AG09319 (cell line): ENCODE results near the gene OGFOD3.
"Not testable (repeated sequence)": the region's sequence is repeated elsewhere in the genome, so short reads cannot be mapped to it uniquely, and the experiment has no call there.

ENCODE experiments used
- DNase-seq: peaks from one replicate; pipeline ENCODE4 v3.0.0-alpha.2; 2010; ENCODE audit warnings: low read depth; ENCODE audit errors: extremely low read depth
- TF ChIP-seq, protein P1 (sequence below): IDR thresholded peaks from 2 replicates; pipeline ENCODE4 v1.5.1; 2011; ENCODE audit warnings: low read depth, mild to moderate bottlenecking, inconsistent platforms, low read length, moderate library complexity

OGFOD3 gene

GRCh38 chr17:82383411-82383810, 35.0 kb downstream of the OGFOD3 start:
- TF ChIP-seq, protein P1, sequence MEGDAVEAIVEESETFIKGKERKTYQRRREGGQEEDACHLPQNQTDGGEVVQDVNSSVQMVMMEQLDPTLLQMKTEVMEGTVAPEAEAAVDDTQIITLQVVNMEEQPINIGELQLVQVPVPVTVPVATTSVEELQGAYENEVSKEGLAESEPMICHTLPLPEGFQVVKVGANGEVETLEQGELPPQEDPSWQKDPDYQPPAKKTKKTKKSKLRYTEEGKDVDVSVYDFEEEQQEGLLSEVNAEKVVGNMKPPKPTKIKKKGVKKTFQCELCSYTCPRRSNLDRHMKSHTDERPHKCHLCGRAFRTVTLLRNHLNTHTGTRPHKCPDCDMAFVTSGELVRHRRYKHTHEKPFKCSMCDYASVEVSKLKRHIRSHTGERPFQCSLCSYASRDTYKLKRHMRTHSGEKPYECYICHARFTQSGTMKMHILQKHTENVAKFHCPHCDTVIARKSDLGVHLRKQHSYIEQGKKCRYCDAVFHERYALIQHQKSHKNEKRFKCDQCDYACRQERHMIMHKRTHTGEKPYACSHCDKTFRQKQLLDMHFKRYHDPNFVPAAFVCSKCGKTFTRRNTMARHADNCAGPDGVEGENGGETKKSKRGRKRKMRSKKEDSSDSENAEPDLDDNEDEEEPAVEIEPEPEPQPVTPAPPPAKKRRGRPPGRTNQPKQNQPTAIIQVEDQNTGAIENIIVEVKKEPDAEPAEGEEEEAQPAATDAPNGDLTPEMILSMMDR = no peak

GRCh38 chr17:82382933-82383255, 35.5 kb downstream of the OGFOD3 start:
- TF ChIP-seq, protein P1 = no peak
- DNase-seq = no peak

More at GRCh38 chr17:82383411-82383810, 35.0 kb downstream of the OGFOD3 start:
- DNase-seq = no peak

DNA sequence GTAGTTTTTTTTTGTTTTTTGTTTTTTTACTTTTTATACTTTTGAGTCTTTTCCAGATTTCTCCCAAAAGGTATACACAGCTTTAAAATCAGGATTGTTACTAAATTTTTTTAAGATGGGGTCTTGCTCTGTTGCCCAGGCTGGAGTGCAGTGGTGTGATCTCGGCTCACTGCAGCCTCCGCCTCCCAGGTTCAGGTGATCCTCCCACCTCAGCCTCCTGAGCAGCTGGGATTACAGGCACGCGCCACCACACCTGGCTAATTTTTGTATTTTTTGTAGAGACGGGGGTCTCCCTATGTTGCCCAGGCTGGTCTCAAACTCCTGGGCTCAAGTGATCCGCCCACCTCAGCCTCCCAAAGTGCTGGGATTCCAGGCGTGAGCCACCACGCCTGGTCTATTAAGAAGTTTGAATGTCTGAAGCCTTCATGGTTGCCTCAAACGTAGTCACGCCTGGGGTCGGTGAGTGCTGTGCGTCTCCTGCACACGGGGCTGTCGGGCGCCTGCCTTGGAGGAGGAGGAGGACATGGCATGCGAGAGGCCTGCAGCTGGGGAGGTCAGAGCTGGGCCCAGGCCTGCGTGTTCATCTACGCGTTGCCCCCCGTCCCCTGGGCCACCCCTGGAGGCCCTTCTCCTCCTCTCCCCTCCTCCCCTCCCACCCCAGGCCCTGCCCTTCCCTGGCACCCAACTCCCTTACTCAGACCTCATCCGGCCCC, 36.0 kb downstream of the OGFOD3 start:
- DNase-seq = not testable (repeated sequence)

- not testable (repeated sequence) for DNase-seq
Measured at GRCh38 chr17:82381703-82382009, 36.7 kb downstream of the OGFOD3 start.

- TF ChIP-seq, protein P1 = no peak
- peak; percentile 10 for DNase-seq
Measured at GRCh38 chr17:82380860-82381702, 37.3 kb downstream of the OGFOD3 start.

DNA sequence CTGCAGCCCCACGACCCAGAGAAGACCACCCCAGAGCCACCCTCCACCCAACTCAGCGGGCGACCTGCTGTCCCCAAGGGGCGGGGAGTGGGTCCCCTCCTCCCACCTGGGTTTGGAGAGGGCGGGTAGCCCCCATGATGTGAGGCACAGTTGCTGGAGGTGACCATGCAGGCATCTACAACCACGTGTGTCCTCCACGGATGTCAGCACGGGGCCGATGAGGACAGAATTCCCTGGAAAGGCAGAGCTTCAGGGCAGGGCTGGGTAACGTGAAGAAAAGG, 39.7 kb downstream of the OGFOD3 start:
- DNase-seq = no peak
- TF ChIP-seq, protein P1 = no peak

DNA sequence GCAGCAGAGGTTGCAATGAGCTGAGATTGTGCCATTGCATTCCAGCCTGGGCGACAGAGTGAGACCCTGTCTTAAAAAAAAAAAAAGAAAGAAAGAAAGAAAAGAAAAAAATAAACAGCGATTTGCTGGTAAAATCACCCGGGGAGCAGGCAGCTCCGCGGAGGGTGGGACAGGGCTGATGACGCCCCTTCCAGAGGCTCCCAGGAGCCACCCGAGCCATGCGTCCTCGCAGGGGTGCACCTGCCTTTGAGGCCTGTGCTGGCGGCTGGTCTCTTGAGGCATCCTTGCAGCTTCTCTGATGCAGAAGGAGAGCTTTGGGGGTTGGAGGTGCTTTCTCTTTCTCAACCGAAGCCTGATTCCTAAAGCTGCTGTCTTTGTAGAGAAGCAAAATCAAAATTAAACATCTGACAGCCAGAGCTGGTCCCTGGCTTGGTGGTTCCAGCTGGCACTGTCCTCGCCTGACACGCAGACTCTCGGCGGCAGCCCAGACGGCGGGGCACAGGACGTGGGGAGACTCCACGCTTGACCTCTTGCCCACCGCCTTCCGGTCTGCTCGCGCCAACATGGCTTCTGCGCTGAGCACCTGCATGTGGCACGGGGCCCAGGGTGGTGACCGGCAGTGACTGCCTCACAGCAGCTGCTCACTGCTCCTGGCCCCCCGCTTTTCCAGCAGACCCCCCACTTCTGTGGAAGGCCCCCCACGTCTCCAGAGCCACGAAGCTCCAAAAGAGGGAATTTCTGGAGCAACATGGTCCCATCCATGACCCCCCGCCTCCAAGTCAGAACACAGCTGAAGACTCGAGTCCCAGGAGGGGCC, 40.3 kb downstream of the OGFOD3 start:
- no peak for DNase-seq
- TF ChIP-seq, protein P1 = no peak

DNA sequence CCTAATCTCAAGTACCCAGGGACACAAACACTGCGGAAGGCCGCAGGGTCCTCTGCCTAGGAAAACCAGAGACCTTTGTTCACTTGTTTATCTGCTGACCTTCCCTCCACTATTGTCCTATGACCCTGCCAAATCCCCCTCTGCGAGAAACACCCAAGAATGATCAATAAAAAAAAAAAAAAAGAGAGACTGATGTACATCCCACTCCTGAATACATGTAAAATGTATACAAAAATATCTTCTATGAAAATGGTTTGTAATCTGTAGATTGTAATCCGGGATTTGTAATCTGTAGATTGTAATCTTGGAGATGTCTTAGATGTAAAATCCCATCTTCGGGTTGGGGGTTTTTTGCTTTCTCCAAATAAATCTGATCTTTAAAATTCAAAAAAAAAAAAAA, 41.1 kb downstream of the OGFOD3 start:
- DNase-seq = not testable (repeated sequence)
